ENCODE results near the gene STAC3. TPM values are rescaled to one million over a fixed set of nuclear protein-coding genes. Genes with fewer than 3 reads are reported as not detected.

STAC3 gene
- polyA plus RNA-seq, 3 donors = 0.72 to 4.5 (median 1.8) TPM

- no peak overlapping the region for H3K27ac ChIP-seq (ENCODE audit: low read depth, low read length)
- WGBS, 3 donors = 44 to 68% (median 52%) methylated on average over 7 of the region's 8 CpGs
Measured at GRCh38 chr12:57227315-57228115, 23.5 kb downstream of the STAC3 start.

DNA sequence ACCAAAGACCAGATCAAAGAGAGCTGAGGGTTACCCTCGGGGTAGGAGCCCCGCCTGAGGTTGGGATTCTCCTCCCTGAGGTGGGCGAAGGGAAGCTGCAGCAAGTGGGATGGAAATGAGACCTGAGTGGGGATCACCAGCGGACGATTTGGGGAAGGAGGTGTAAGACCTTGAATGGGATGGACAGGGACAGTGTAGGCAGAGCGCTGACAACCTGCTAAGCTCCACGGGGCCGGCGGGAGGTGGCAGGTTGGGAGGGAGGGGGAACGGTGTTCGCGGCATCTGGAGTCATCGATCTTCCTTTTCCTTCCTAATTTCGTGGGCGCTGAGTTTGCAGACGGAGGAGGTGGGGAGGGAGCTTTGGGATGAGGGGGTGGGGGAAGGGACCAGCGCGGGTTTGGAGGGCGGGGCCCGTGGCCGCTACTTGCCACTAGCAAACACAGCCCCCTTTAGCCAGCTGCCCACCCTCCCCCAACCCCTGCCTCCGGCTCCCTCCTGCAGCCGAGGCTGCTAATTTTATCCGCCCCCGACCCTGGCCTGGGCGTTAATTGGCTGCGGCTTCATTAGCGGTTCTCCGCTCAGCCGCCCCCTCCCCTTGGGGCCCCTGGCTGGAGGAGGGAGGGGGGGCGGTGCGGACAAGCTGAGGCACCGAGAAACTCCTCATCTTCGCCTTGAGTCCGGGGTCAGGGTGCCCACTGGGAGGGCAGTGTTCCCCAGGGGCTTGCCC, 24.2 kb downstream of the STAC3 start:
- no peak overlapping the region for H3K27ac ChIP-seq (ENCODE audit: low read depth, low read length)
- 11 to 16% (median 13%) methylated on average over 31 to 35 of the region's 35 CpGs for WGBS, 3 donors

GRCh38 chr12:57225680-57226210, 25.2 kb downstream of the STAC3 start:
- no peak overlapping the region for H3K27ac ChIP-seq (ENCODE audit: low read depth, low read length)
- 39 to 49% (median 41%) methylated on average over 18 of the region's 18 CpGs for WGBS, 3 donors

DNA sequence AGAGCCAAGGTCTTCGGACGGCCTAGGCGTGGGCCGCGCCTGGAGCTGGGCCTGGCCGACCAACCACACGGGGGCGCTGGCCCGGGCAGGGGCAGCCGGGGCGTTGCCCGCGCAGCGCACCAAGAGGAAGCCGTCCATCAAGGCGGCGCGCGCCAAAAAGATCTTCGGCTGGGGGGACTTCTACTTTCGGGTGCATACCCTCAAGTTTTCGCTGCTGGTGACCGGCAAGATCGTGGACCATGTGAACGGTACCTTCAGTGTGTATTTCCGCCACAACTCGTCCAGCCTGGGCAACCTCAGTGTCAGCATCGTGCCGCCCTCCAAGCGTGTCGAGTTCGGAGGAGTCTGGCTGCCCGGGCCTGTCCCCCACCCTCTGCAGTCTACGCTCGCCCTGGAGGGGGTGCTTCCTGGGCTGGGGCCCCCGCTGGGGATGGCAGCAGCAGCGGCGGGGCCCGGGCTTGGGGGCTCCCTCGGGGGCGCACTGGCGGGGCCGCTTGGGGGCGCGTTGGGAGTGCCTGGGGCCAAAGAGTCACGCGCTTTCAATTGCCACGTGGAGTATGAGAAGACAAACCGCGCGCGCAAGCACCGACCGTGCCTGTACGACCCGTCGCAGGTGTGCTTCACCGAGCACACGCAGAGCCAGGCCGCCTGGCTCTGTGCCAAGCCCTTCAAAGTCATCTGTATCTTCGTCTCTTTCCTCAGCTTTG, 25.9 kb downstream of the STAC3 start:
- no peak overlapping the region for H3K27ac ChIP-seq (ENCODE audit: low read depth, low read length)
- WGBS, 3 donors = 12 to 14% (median 13%) methylated on average over 61 of the region's 61 CpGs

- H3K27ac ChIP-seq (ENCODE audit: low read depth, low read length) = no peak overlapping the region
Measured at GRCh38 chr12:57224278-57224972, 26.6 kb downstream of the STAC3 start.

GRCh38 chr12:57223191-57224165, 27.5 kb downstream of the STAC3 start:
- 46 to 57% (median 48%) methylated on average over 22 of the region's 22 CpGs for WGBS, 3 donors

More at GRCh38 chr12:57224278-57224972, 26.6 kb downstream of the STAC3 start:
- WGBS, 3 donors = 44 to 47% (median 46%) methylated on average over 30 of the region's 30 CpGs

GRCh38 chr12:57222286-57223190, 28.4 kb downstream of the STAC3 start:
- H3K27ac ChIP-seq (ENCODE audit: low read depth, low read length) = no peak overlapping the region
- WGBS, 3 donors = 36 to 48% (median 41%) methylated on average over 13 of the region's 13 CpGs

More at GRCh38 chr12:57223191-57224165, 27.5 kb downstream of the STAC3 start:
- no peak overlapping the region for H3K27ac ChIP-seq (ENCODE audit: low read depth, low read length)

DNA sequence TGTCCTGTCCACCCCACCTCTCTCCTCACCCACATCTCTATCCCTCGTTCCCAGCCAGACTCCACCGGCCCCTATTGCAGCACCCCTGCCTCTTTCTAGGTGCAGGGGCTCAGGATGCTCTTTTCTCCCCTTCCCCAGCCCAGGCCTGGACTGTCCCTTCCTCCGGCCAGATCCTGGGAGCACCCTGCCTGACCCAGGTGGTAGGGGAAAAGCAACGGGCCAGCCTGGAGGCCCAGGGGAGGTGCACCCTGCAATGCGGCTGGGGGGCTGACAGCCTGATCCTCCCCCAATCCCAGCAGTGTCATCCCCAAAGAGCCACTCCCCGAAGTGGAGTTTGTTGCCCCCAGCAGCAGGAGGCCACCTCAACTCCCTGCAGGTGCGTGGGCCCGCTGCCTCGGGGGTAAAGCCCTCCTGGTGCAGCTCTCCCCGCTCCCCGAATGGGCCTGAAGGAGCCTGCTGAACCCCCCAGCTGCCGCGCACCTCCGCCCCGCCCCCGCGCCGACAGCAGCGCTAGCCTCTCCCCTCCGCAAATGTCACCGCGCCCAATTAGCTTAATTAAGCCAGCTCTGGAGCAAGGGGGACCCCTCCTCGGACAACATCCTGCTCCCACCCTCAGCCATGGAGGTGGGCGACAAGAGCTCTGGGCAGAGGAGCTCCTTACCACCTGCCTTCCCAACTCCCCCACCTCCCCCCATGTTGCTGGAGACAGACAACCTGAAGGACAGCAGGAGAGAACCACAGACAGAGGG, 29.6 kb downstream of the STAC3 start:
- WGBS, 3 donors = 18 to 25% (median 21%) methylated on average over 24 of the region's 24 CpGs
- no peak overlapping the region for H3K27ac ChIP-seq (ENCODE audit: low read depth, low read length)

DNA sequence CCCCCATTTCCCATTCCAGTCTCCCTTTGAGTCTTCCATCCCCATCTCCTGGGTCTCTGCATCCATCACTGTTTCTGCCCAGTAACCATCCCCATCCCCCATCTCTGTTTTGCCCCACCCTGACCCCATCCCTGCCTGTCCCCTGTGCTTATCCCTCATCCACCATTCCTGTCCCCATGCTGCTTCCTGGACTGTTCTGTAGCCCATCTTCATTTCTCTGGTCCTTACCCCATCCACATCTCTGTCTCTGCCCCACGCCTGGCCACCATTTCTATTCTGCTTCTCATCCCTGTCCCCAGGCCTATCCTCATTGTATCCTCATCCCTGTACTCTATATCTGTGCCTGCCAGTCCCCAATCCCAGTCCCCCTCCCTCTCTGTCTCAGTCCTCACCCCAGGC, 30.2 kb downstream of the STAC3 start:
- H3K27ac ChIP-seq (ENCODE audit: low read depth, low read length) = no peak overlapping the region
- WGBS, 3 donors = 50 to 71% (median 50%) methylated on average over 1 of the region's 1 CpG

GRCh38 chr12:57219993-57220754, 30.8 kb downstream of the STAC3 start:
- no peak overlapping the region for H3K27ac ChIP-seq (ENCODE audit: low read depth, low read length)
- 8 to 10% (median 9%) methylated on average over 29 to 37 of the region's 38 CpGs for WGBS, 3 donors

DNA sequence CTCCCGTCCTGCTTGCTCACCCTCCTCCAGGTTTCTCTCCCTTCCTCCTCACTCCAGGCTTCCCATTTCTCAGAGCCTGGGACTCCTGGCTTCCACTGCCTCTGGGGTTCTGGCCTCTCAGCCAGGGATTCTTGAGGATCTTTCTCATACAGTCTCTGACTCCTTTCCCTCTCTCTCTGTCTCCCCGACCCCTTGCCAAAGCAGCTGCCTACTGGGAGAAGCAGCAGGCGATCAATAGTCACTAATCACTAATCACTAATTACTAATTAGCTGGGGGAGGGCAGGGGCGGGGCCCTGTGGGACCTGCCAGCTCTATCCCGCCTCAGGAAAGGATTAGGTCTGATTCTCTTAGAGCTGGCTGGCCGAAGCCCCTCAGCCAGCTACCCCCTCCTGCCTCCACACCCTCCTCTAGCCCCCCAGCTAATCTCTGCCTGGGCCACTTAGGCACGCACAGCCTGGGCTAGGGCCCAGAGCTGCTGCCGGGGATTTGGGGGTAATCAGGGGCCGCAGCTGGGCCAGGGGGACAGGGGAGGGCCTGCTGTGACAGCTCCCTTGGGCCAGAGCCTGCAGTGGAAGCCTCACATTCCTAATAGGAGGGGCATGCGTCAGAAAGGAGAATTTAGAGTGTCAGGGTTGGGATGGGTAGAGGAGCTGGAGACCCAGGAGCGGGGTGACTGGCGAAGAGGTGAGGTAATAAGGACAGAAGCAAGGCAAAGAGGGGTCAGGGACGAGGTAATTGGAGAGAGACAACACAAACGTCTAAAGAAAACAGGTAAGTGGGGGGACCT, 31.6 kb downstream of the STAC3 start:
- no peak overlapping the region for H3K27ac ChIP-seq (ENCODE audit: low read depth, low read length)
- 57 to 78% (median 57%) methylated on average over 14 of the region's 14 CpGs for WGBS, 3 donors

DNA sequence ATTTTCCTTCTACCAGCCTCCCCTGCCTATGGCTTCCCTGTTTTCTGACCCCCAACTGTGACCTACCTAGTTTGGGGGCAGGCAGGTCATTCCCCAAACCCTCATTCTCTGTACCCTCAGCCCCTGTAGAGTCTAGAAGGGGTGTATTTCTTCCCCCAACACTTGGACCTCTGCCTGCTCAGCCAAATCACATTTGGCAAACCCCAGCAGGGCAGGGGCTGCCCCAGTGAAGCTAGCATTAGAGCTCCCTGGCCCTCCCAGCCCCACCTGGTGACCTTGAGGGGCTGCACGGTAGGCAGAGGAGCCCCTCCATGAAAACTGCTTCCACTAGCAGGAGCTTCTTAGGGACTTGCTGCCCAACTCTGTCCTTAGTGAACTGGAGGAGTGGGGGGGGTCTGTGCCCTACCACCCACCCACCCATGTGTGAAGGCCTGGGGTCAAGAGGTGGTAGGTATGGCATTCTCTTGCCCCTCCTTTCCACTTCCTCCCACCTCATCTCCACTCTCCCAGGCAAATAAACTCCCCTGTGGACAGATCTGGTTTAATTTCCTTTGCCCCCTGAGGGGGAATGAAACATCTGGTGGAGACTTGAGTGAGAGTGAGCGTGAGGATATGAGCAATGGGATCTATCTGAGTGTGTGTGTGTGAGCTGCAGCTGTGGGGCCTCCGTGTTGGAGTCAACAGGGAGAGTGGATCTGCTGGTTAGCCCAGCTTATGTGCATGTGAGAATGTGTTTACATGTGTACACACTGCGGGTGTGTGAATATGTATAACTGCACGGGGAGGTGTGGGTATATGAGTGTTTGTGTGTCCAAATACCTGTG, 32.7 kb downstream of the STAC3 start:
- whole genome bisulfite sequencing, 3 donors = 71 to 79% (median 78%) methylated on average over 5 of the region's 5 CpGs
- H3K27ac ChIP-seq (ENCODE audit: low read depth, low read length) = no peak overlapping the region
